Activated CD4-positive, alpha-beta T cell treated with anti-CD3 and anti-CD28 coated beads, Interleukin-2, amount 10 ng/mL, durations not matched to agents 7 days and 5 days (primary cell): ENCODE measurements around the gene PSMB9. TPM values are rescaled to one million over a fixed set of nuclear protein-coding genes. Genes with fewer than 3 reads are reported as not detected.
"Not testable (repeated sequence)": the region's sequence is repeated elsewhere in the genome, so short reads cannot be mapped to it uniquely, and the experiment has no call there.

ENCODE experiments used
- CTCF ChIA-PET: fragments of 350-600 bp; sonication (Branson Sonifier 250); formaldehyde crosslinking; loops from one replicate; lab custom pipeline; 2021; ENCODE audit warnings: antibody characterized with exemption; lab: Charles Lee
- POLR2A ChIA-PET: fragments of 350-600 bp; sonication (Branson Sonifier 250); formaldehyde crosslinking; loops from one replicate; lab custom pipeline; 2021; ENCODE audit warnings: antibody characterized with exemption; lab: Charles Lee
- DNase-seq: peaks from one replicate; pipeline ENCODE4 v3.0.0-alpha.2; 2020
- H3K27ac Mint-ChIP-seq: one replicate; pipeline ENCODE4 v1.8.0; 2021; ENCODE audit warnings: mild to moderate bottlenecking, moderate library complexity, mixed read lengths
- H3K27me3 Mint-ChIP-seq: one replicate; pipeline ENCODE4 v1.8.0; 2021; ENCODE audit warnings: mixed read lengths
- H3K36me3 Mint-ChIP-seq: one replicate; pipeline ENCODE4 v1.8.0; 2021; ENCODE audit warnings: low read depth, mixed read lengths
- H3K4me1 Mint-ChIP-seq: one replicate; pipeline ENCODE4 v1.8.0; 2021; ENCODE audit warnings: mixed read lengths
- H3K4me3 Mint-ChIP-seq: one replicate; pipeline ENCODE4 v1.8.0; 2021; ENCODE audit warnings: mild to moderate bottlenecking, moderate library complexity, mixed read lengths
- H3K9me3 Mint-ChIP-seq: one replicate; pipeline ENCODE4 v1.8.0; 2021; ENCODE audit warnings: mixed read lengths
- total RNA-seq, 2 experiments: library from RNA; stranded (reverse); gene quantifications; one replicate each; pipeline ENCODE4 v1.2.3, GENCODE V29; 2021

The PSMB9 gene
- total RNA-seq, 2 experiments from 2014 or later = 329 to 391 TPM

- Mint-ChIP-seq H3K36me3 (peaks cover 12% of the 10 kb centered on the region), H3K4me1 (peaks cover 42% of the 10 kb centered on the region), H3K27me3 (peaks cover 9% of the 10 kb centered on the region), H3K4me3 (peak overlapping the region; percentile 40), H3K9me3 (no peaks in the 10 kb centered on the region), H3K27ac (peak overlapping the region; percentile 88)
- CTCF ChIA-PET = interaction anchor here (1.0 to 7.6 kb wide), 8 partner anchors 9 to 67 kb away, joined by 4 to 97 read pairs (median 10); partner anchors contain the start of gene TAP2
- POLR2A ChIA-PET = interaction anchor here (0.7 to 2.6 kb wide), 2 partner anchors 28 to 113 kb away, joined by 3 to 19 read pairs; partner anchors contain the start of gene TAP2
- DNase-seq = no peak
Measured at GRCh38 chr6:32867022-32867477, 13.1 kb downstream of the PSMB9 start.

- Mint-ChIP-seq H3K36me3 (peaks cover 12% of the 10 kb centered on the region), H3K27me3 (peaks cover 13% of the 10 kb centered on the region), H3K4me3 (peak overlapping the region; percentile 40), H3K27ac (peak overlapping the region; percentile 88), H3K4me1 (peaks cover 42% of the 10 kb centered on the region), H3K9me3 (no peaks in the 10 kb centered on the region)
- POLR2A ChIA-PET = interaction anchor here (0.6 to 2.6 kb wide), 7 partner anchors 14 to 117 kb away, joined by 3 to 19 read pairs (median 4); partner anchors contain the start of genes TAP1 and TAP2
- CTCF ChIA-PET = interaction anchor here (0.6 to 7.6 kb wide), 28 partner anchors 10 to 117 kb away, joined by 3 to 97 read pairs (median 4); partner anchors contain the start of genes HLA-DMA, HLA-DMB, PSMB8 and PSMB9
- no peak for DNase-seq
Measured at GRCh38 chr6:32867554-32868256, 13.7 kb downstream of the PSMB9 start.

GRCh38 chr6:32868257-32868788, 14.3 kb downstream of the PSMB9 start:
- Mint-ChIP-seq H3K9me3 (no peaks in the 10 kb centered on the region), H3K27ac (no peak overlapping the region), H3K36me3 (peaks cover 8% of the 10 kb centered on the region), H3K4me3 (no peak overlapping the region), H3K4me1 (peaks cover 39% of the 10 kb centered on the region), H3K27me3 (peaks cover 14% of the 10 kb centered on the region)
- peak; percentile 92 for DNase-seq
- ChIA-PET CTCF (interaction anchor here (0.6 to 7.6 kb wide), 29 partner anchors 11 to 116 kb away, joined by 3 to 97 read pairs (median 4); partner anchors contain the start of genes HLA-DMA, HLA-DMB, PSMB8 and PSMB9), POLR2A (interaction anchor here (0.6 to 2.6 kb wide), 7 partner anchors 15 to 116 kb away, joined by 3 to 19 read pairs (median 4); partner anchors contain the start of genes TAP1 and TAP2)

DNA sequence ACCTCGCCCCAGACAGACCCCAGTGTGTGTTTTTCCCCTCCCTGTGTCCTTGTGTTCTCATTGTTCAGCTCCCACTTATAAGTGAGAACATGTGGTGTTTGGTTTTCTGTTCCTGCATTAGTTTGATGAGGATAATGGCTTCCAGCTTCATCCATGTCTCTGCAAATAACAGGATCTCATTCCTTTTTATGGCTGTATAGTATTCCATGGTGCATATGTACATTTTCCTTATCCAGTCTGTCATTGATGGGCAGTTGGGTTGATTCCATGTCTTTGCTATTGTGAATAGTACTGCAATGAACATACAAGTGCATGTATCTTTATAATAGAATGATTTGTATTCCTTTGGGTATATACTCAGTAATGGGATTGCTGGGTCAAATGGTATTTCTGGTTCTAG, 20.0 kb downstream of the PSMB9 start:
- POLR2A ChIA-PET, H3K4me3 Mint-ChIP-seq, H3K36me3 Mint-ChIP-seq, H3K9me3 Mint-ChIP-seq, H3K27ac Mint-ChIP-seq, DNase-seq, H3K4me1 Mint-ChIP-seq: not testable (repeated sequence)
- CTCF ChIA-PET = interaction anchor here (2.1 kb wide), 1 partner anchor 35 kb away, joined by 9 read pairs; the partner anchor contains the start of gene TAP2
- H3K27me3 Mint-ChIP-seq = peaks cover 21% of the 10 kb centered on the region

DNA sequence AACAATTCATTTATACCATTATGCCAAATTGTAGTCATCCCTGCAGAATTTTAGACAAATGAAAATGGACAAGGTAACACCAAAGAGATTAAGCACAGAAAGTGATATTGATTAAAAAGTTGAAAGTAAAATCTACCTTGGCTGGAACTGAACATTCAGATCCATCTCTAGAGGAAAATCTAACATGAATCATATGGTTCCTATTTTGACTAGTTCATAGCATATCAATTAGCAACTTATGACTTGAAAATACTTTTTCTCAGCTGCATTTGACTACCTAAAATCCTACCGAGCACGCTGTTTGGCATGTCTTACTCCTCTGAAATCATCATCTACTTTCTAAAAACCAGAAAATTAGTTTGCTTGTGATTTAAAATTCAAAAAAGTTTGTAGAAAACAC, 22.6 kb downstream of the PSMB9 start:
- H3K9me3 Mint-ChIP-seq = no peaks in the 10 kb centered on the region
- ChIA-PET CTCF (interaction anchor here (0.5 to 1.6 kb wide), 5 partner anchors 29 to 527 kb away, joined by 3 to 4 read pairs (median 4); partner anchors contain the start of gene TAP2), POLR2A (no interaction called here)
- peaks cover 19% of the 10 kb centered on the region for H3K36me3 Mint-ChIP-seq
- no peak overlapping the region for H3K27ac Mint-ChIP-seq
- H3K27me3 Mint-ChIP-seq = peaks cover 11% of the 10 kb centered on the region
- no peak overlapping the region for H3K4me3 Mint-ChIP-seq
- DNase-seq = no peak
- no peaks in the 10 kb centered on the region for H3K4me1 Mint-ChIP-seq

- ChIA-PET CTCF (interaction anchor here (1.2 to 1.5 kb wide), 3 partner anchors 12 to 105 kb away, joined by 3 to 5 read pairs (median 4); no protein-coding TSS in a partner anchor), POLR2A (interaction anchor here (1.1 kb wide), 1 partner anchor 92 kb away, joined by 3 read pairs; no protein-coding TSS in a partner anchor)
- Mint-ChIP-seq H3K4me3 (no peak overlapping the region), H3K4me1 (no peaks in the 10 kb centered on the region), H3K36me3 (peaks cover 16% of the 10 kb centered on the region), H3K27ac (no peak overlapping the region), H3K27me3 (peaks cover 2% of the 10 kb centered on the region), H3K9me3 (no peaks in the 10 kb centered on the region)
- DNase-seq = no peak
Measured at GRCh38 chr6:32879691-32880090, 25.7 kb downstream of the PSMB9 start.

GRCh38 chr6:32880962-32881361, 27.0 kb downstream of the PSMB9 start:
- H3K27ac Mint-ChIP-seq, H3K27me3 Mint-ChIP-seq, H3K4me1 Mint-ChIP-seq, DNase-seq, H3K4me3 Mint-ChIP-seq, H3K9me3 Mint-ChIP-seq: not testable (repeated sequence)
- peaks cover 16% of the 10 kb centered on the region for H3K36me3 Mint-ChIP-seq
- ChIA-PET CTCF (interaction anchor here (0.6 to 1.2 kb wide), 4 partner anchors 13 to 1111 kb away, joined by 3 to 5 read pairs (median 4); no protein-coding TSS in a partner anchor), POLR2A (interaction anchor here (0.6 kb wide), 1 partner anchor 408 kb away, joined by 3 read pairs; the partner anchor contains the start of gene WDR46)

- Mint-ChIP-seq H3K9me3 (no peaks in the 10 kb centered on the region), H3K4me3 (no peak overlapping the region), H3K4me1 (peaks cover 4% of the 10 kb centered on the region), H3K27ac (no peak overlapping the region), H3K27me3 (peaks cover 4% of the 10 kb centered on the region), H3K36me3 (peaks cover 15% of the 10 kb centered on the region)
- ChIA-PET CTCF (interaction anchor here (1.3 to 1.6 kb wide), 2 partner anchors 51 to 102 kb away, joined by 5 to 6 read pairs; no protein-coding TSS in a partner anchor), POLR2A (no interaction called here)
- DNase-seq = no peak
Measured at GRCh38 chr6:32882879-32883250, 28.9 kb downstream of the PSMB9 start.

GRCh38 chr6:32883789-32884188, 29.8 kb downstream of the PSMB9 start:
- H3K4me1 Mint-ChIP-seq = peaks cover 4% of the 10 kb centered on the region
- H3K4me3 Mint-ChIP-seq = no peak overlapping the region
- CTCF ChIA-PET = no interaction called here
- H3K27me3 Mint-ChIP-seq = peaks cover 4% of the 10 kb centered on the region
- peaks cover 14% of the 10 kb centered on the region for H3K36me3 Mint-ChIP-seq
- H3K9me3 Mint-ChIP-seq = no peaks in the 10 kb centered on the region
- no peak overlapping the region for H3K27ac Mint-ChIP-seq
- no peak for DNase-seq
- POLR2A ChIA-PET = no interaction called here

- Mint-ChIP-seq H3K4me3 (no peak overlapping the region), H3K9me3 (no peaks in the 10 kb centered on the region), H3K27ac (no peak overlapping the region), H3K27me3 (peaks cover 14% of the 10 kb centered on the region), H3K36me3 (peaks cover under 1% of the 10 kb centered on the region), H3K4me1 (peaks cover 4% of the 10 kb centered on the region)
- ChIA-PET POLR2A (no interaction called here), CTCF (interaction anchor here (0.5 to 2.0 kb wide), 8 partner anchors 9 to 99 kb away, joined by 3 to 11 read pairs (median 4); partner anchors contain the start of gene TAP2)
- DNase-seq = no peak
Measured at GRCh38 chr6:32885698-32886286, 31.8 kb downstream of the PSMB9 start.

DNA sequence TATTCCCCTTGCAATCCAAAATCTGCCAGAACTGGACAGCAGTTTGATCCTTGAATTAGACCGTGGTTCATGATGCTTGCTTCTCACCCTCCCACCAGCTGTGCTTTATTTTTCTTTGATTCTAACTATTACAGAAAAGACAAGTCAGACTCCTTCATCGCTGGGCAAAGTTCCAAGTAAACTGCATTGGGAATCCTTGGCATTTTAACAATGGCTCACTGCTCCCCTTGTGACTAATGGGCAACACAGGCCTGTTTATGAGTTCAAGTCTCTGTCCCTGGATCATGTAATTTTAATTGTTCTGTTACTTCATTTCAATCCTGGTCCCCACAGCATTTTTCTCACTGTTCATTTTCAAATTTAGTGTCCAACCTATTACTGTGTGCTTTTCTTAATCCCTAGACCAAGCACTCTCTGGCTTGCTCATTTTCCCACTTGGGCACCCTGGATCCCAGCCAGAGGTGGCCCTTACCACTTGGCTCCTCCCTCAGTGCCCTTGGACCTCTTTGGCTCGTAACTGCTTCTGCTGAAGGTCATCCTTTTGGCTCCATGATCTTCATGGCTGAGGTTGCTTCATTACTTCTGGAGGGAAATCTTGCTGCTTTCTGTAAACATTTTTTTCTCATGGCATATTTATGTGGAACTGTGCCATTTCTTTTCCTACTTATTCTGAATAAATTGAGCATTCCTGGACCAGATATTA, 32.8 kb downstream of the PSMB9 start:
- Mint-ChIP-seq H3K36me3 (no peaks in the 10 kb centered on the region), H3K27me3 (peaks cover 19% of the 10 kb centered on the region), H3K9me3 (no peaks in the 10 kb centered on the region), H3K4me3 (no peak overlapping the region), H3K27ac (no peak overlapping the region), H3K4me1 (peaks cover 4% of the 10 kb centered on the region)
- CTCF ChIA-PET = interaction anchor here (0.6 to 2.0 kb wide), 6 partner anchors 48 to 98 kb away, joined by 3 to 11 read pairs (median 5); partner anchors contain the start of gene TAP2
- no peak for DNase-seq
- POLR2A ChIA-PET = no interaction called here
